ENCODE measurements around the gene AUTS2.

Gene AUTS2

GRCh38 chr7:69827140-69827539 is 228.9 kb downstream of the AUTS2 start:
- no peak for DNase-seq (ENCODE audit: low read depth)
- no peak for TF ChIP-seq CTCF (IDR thresholded peaks at IDR 0.05; ENCODE audit: low read depth, low read length, missing control alignments)
- H3K4me3 ChIP-seq (ENCODE audit: low read depth, low read length), result no peak overlapping the region

GRCh38 chr7:69827558-69827957 is 229.3 kb downstream of the AUTS2 start:
- H3K4me3 ChIP-seq (ENCODE audit: low read depth, low read length), result no peak overlapping the region
- DNase-seq (ENCODE audit: low read depth), result no peak
- TF ChIP-seq CTCF (IDR thresholded peaks at IDR 0.05; ENCODE audit: low read depth, low read length, missing control alignments), result no peak

- no peak overlapping the region for H3K4me3 ChIP-seq (ENCODE audit: low read depth, low read length)
- DNase-seq (ENCODE audit: low read depth), result no peak
- no peak for TF ChIP-seq CTCF (IDR thresholded peaks at IDR 0.05; ENCODE audit: low read depth, low read length, missing control alignments)
These were observed 234.1 kb downstream of the AUTS2 start for GRCh38 chr7:69832356-69832755.

- H3K4me3 ChIP-seq (ENCODE audit: low read depth, low read length), result no peak overlapping the region
- DNase-seq (ENCODE audit: low read depth), result no peak
- TF ChIP-seq CTCF (IDR thresholded peaks at IDR 0.05; ENCODE audit: low read depth, low read length, missing control alignments), result no peak
These were observed 235.7 kb downstream of the AUTS2 start for GRCh38 chr7:69833964-69834363.

- no peak for TF ChIP-seq CTCF (IDR thresholded peaks at IDR 0.05; ENCODE audit: low read depth, low read length, missing control alignments)
- H3K4me3 ChIP-seq (ENCODE audit: low read depth, low read length), result no peak overlapping the region
- no peak for DNase-seq (ENCODE audit: low read depth)
These were observed 238.4 kb downstream of the AUTS2 start for GRCh38 chr7:69836702-69837101.

GRCh38 chr7:69837387-69838068 is 239.3 kb downstream of the AUTS2 start:
- no peak for TF ChIP-seq CTCF (IDR thresholded peaks at IDR 0.05; ENCODE audit: low read depth, low read length, missing control alignments)
- DNase-seq (ENCODE audit: low read depth), result no peak
- H3K4me3 ChIP-seq (ENCODE audit: low read depth, low read length), result no peak overlapping the region

GRCh38 chr7:69839782-69840181 is 241.5 kb downstream of the AUTS2 start:
- no peak for DNase-seq (ENCODE audit: low read depth)
- no peak for TF ChIP-seq CTCF (IDR thresholded peaks at IDR 0.05; ENCODE audit: low read depth, low read length, missing control alignments)
- H3K4me3 ChIP-seq (ENCODE audit: low read depth, low read length), result no peak overlapping the region

All from GM12864 (cell line).